Calu3 (cell line): ENCODE results near the gene PLPP6. TPM values are rescaled to one million over a fixed set of nuclear protein-coding genes. Genes with fewer than 3 reads are reported as not detected.

ENCODE experiments used
- BruUV-seq: library from RNA; stranded (reverse); fragments of 400-500 nt; replicated peaks from 2 replicates; lab custom pipeline; 2021; lab: Mats Ljungman, UMichigan
- CTCF ChIA-PET: fragments of 300-600 bp; sonication (Branson Sonifier 250); formaldehyde crosslinking; loops from one replicate; lab custom pipeline; 2022; ENCODE audit warnings: antibody characterized with exemption; lab: Charles Lee
- DNase-seq: peaks from one replicate; pipeline ENCODE4 v3.0.0; 2022
- H3K27ac Mint-ChIP-seq: one replicate; pipeline ENCODE4 v1.8.0; 2022; ENCODE audit warnings: mixed read lengths; ENCODE audit not compliant: unreplicated experiment
- H3K27me3 Mint-ChIP-seq: one replicate; pipeline ENCODE4 v1.8.0; 2022; ENCODE audit warnings: mixed read lengths; ENCODE audit not compliant: unreplicated experiment
- H3K36me3 Mint-ChIP-seq: one replicate; pipeline ENCODE4 v1.8.0; 2022; ENCODE audit warnings: mild to moderate bottlenecking, moderate library complexity, mixed read lengths; ENCODE audit not compliant: insufficient read depth, unreplicated experiment
- H3K4me1 Mint-ChIP-seq: one replicate; pipeline ENCODE4 v1.8.0; 2022; ENCODE audit warnings: mild to moderate bottlenecking, low read depth, mixed read lengths; ENCODE audit not compliant: unreplicated experiment
- H3K4me3 Mint-ChIP-seq: one replicate; pipeline ENCODE4 v1.8.0; 2022; ENCODE audit warnings: mild to moderate bottlenecking, low read depth, moderate library complexity, mixed read lengths; ENCODE audit not compliant: unreplicated experiment
- H3K9me3 Mint-ChIP-seq: one replicate; pipeline ENCODE4 v1.8.0; 2022; ENCODE audit warnings: low read depth, mixed read lengths; ENCODE audit not compliant: unreplicated experiment
- CTCF ChIP-seq: fragments of 200-600 bp; IDR thresholded peaks from one replicate; pipeline ENCODE4 v1.8.0; 2022; ENCODE audit warnings: antibody characterized with exemption; ENCODE audit not compliant: unreplicated experiment
- intact Hi-C: fragments of 100-400 bp; cut with micrococcal nuclease; formaldehyde crosslinking; loops from one replicate; pipeline ENCODE4 v1.10.0; 2022; ENCODE audit not compliant: unreplicated experiment
- total RNA-seq: library from RNA; stranded (reverse); gene quantifications from 2 replicates; pipeline ENCODE4 v1.2.3, GENCODE V29; 2022

The PLPP6 gene
- total RNA-seq, 1 experiment from 2014 or later = 10.3 TPM

- Mint-ChIP-seq H3K9me3 (no peaks in the 10 kb centered on the region), H3K36me3 (peaks cover 5% of the 10 kb centered on the region), H3K27ac (no peak overlapping the region), H3K4me1 (no peaks in the 10 kb centered on the region), H3K27me3 (no peaks in the 10 kb centered on the region), H3K4me3 (no peak overlapping the region)
- no peak for DNase-seq
- intact Hi-C loops = loop anchor here (10.0 kb wide), 1 partner anchor 49 kb away; no protein-coding TSS in a partner anchor
- BruUV-seq = no TSS peak
- CTCF ChIA-PET = no interaction called here
- no peak for TF ChIP-seq CTCF
Observed at GRCh38 chr9:4686112-4686511, 24.0 kb downstream of the PLPP6 start.

GRCh38 chr9:4686584-4686983, 24.5 kb downstream of the PLPP6 start:
- BruUV-seq = no TSS peak
- intact Hi-C loops = loop anchor here (10.0 kb wide), 1 partner anchor 48 kb away; no protein-coding TSS in a partner anchor
- Mint-ChIP-seq H3K9me3 (no peaks in the 10 kb centered on the region), H3K27ac (no peak overlapping the region), H3K27me3 (no peaks in the 10 kb centered on the region), H3K4me3 (no peak overlapping the region), H3K4me1 (no peaks in the 10 kb centered on the region), H3K36me3 (peaks cover 5% of the 10 kb centered on the region)
- CTCF ChIA-PET = no interaction called here
- no peak for DNase-seq
- TF ChIP-seq CTCF = no peak

GRCh38 chr9:4689021-4689420, 26.9 kb downstream of the PLPP6 start:
- Mint-ChIP-seq H3K36me3 (peaks cover 5% of the 10 kb centered on the region), H3K27me3 (no peaks in the 10 kb centered on the region), H3K4me1 (no peaks in the 10 kb centered on the region), H3K9me3 (no peaks in the 10 kb centered on the region), H3K27ac (no peak overlapping the region), H3K4me3 (no peak overlapping the region)
- CTCF ChIA-PET = no interaction called here
- no peak for TF ChIP-seq CTCF
- no peak for DNase-seq
- no TSS peak for BruUV-seq
- intact Hi-C loops = loop anchor here (10.0 kb wide), 1 partner anchor 46 kb away; no protein-coding TSS in a partner anchor

- Mint-ChIP-seq H3K4me3 (no peak overlapping the region), H3K27ac (no peak overlapping the region)
- CTCF ChIA-PET = no interaction called here
Observed at GRCh38 chr9:4689687-4690104, 27.6 kb downstream of the PLPP6 start.

More at GRCh38 chr9:4689687-4690104, 27.6 kb downstream of the PLPP6 start:
- intact Hi-C loops = loop anchor here (10.0 kb wide), 1 partner anchor 45 kb away; no protein-coding TSS in a partner anchor
- Mint-ChIP-seq H3K4me1 (no peaks in the 10 kb centered on the region), H3K36me3 (peaks cover 5% of the 10 kb centered on the region), H3K27me3 (no peaks in the 10 kb centered on the region), H3K9me3 (no peaks in the 10 kb centered on the region)
- no peak for DNase-seq
- BruUV-seq = no TSS peak
- TF ChIP-seq CTCF = no peak
